ENCODE data around the gene PBRM1.

PBRM1 gene

GRCh38 chr3:52609316-52609815, 76.3 kb downstream of the PBRM1 start:
- H3K9ac ChIP-seq (ENCODE audit: low read length) = no peak overlapping the region
- H3K9me3 ChIP-seq (replicated peaks; ENCODE audit: insufficient read depth, low read length) = no peaks in the 10 kb centered on the region
- H3K27ac ChIP-seq (ENCODE audit: low read length) = no peak overlapping the region
- H3K27me3 ChIP-seq (replicated peaks; ENCODE audit: insufficient read depth, low read length) = no peaks in the 10 kb centered on the region
- H3K4me1 ChIP-seq (ENCODE audit: low read length) = no peaks in the 10 kb centered on the region
- H2AFZ ChIP-seq (ENCODE audit: low read length) = no peak overlapping the region
- no peak overlapping the region for H3K4me3 ChIP-seq (ENCODE audit: low read length)
- H3F3A ChIP-seq (ENCODE audit: insufficient read depth, low read length) = no peaks in the 10 kb centered on the region
- no peaks in the 10 kb centered on the region; the same call in 1 of the 2 replicates for H3K36me3 ChIP-seq (replicated peaks; ENCODE audit: insufficient read depth, low read length)
- H3K4me2 ChIP-seq (ENCODE audit: low read depth, low read length) = no peak overlapping the region
- DNase-seq = no peak
- H4K20me1 ChIP-seq (ENCODE audit: insufficient read depth, low read length) = no peaks in the 10 kb centered on the region
- TF ChIP-seq EZH2 (optimal IDR thresholded peaks at IDR 0.05; ENCODE audit: low read depth, low read length) = no peak
- no peak for TF ChIP-seq CTCF (IDR thresholded peaks at IDR 0.05; ENCODE audit: low read length)
- no peak for TF ChIP-seq EZH2phosphoT487 (IDR thresholded peaks at IDR 0.05; ENCODE audit: low read length)
- H3K79me2 ChIP-seq (ENCODE audit: low read length) = peaks cover 6% of the 10 kb centered on the region; the same call in 1 of the 2 replicates
- no peaks in the 10 kb centered on the region for H3K9me2 ChIP-seq (replicated peaks; ENCODE audit: insufficient read depth, low read length)

- no peak overlapping the region for H3K4me2 ChIP-seq (ENCODE audit: low read depth, low read length)
- H3K9ac ChIP-seq (ENCODE audit: low read length) = no peak overlapping the region
- no peak for DNase-seq
- no peaks in the 10 kb centered on the region for H3K9me3 ChIP-seq (replicated peaks; ENCODE audit: insufficient read depth, low read length)
- no peaks in the 10 kb centered on the region for H4K20me1 ChIP-seq (ENCODE audit: insufficient read depth, low read length)
- no peaks in the 10 kb centered on the region for H3K9me2 ChIP-seq (replicated peaks; ENCODE audit: insufficient read depth, low read length)
- no peaks in the 10 kb centered on the region for H3F3A ChIP-seq (ENCODE audit: insufficient read depth, low read length)
- TF ChIP-seq CTCF (IDR thresholded peaks at IDR 0.05; ENCODE audit: low read length) = no peak
- TF ChIP-seq EZH2 (optimal IDR thresholded peaks at IDR 0.05; ENCODE audit: low read depth, low read length) = no peak
- TF ChIP-seq EZH2phosphoT487 (IDR thresholded peaks at IDR 0.05; ENCODE audit: low read length) = no peak
- H3K27ac ChIP-seq (ENCODE audit: low read length) = no peak overlapping the region
- peaks cover 3% of the 10 kb centered on the region; the same call in 1 of the 2 replicates for H3K36me3 ChIP-seq (replicated peaks; ENCODE audit: insufficient read depth, low read length)
- H3K27me3 ChIP-seq (replicated peaks; ENCODE audit: insufficient read depth, low read length) = no peaks in the 10 kb centered on the region
- no peak overlapping the region for H3K4me3 ChIP-seq (ENCODE audit: low read length)
- peaks cover 6% of the 10 kb centered on the region; the same call in 1 of the 2 replicates for H3K79me2 ChIP-seq (ENCODE audit: low read length)
- H2AFZ ChIP-seq (ENCODE audit: low read length) = no peak overlapping the region
- H3K4me1 ChIP-seq (ENCODE audit: low read length) = no peaks in the 10 kb centered on the region
Measured at GRCh38 chr3:52608337-52608736, 77.4 kb downstream of the PBRM1 start.

GRCh38 chr3:52606373-52607085, 79.2 kb downstream of the PBRM1 start:
- no peak overlapping the region for H3K9ac ChIP-seq (ENCODE audit: low read length)
- H3K27me3 ChIP-seq (replicated peaks; ENCODE audit: insufficient read depth, low read length) = no peaks in the 10 kb centered on the region
- no peak overlapping the region for H2AFZ ChIP-seq (ENCODE audit: low read length)
- H3K9me2 ChIP-seq (replicated peaks; ENCODE audit: insufficient read depth, low read length) = no peaks in the 10 kb centered on the region
- H3K79me2 ChIP-seq (ENCODE audit: low read length) = peaks cover 6% of the 10 kb centered on the region; the same call in 1 of the 2 replicates
- H4K20me1 ChIP-seq (ENCODE audit: insufficient read depth, low read length) = no peaks in the 10 kb centered on the region
- peaks cover 3% of the 10 kb centered on the region; the same call in 1 of the 2 replicates for H3K36me3 ChIP-seq (replicated peaks; ENCODE audit: insufficient read depth, low read length)
- no peak overlapping the region for H3K27ac ChIP-seq (ENCODE audit: low read length)
- no peak for DNase-seq
- H3K4me3 ChIP-seq (ENCODE audit: low read length) = no peak overlapping the region
- H3F3A ChIP-seq (ENCODE audit: insufficient read depth, low read length) = no peaks in the 10 kb centered on the region
- H3K4me1 ChIP-seq (ENCODE audit: low read length) = no peaks in the 10 kb centered on the region
- H3K9me3 ChIP-seq (replicated peaks; ENCODE audit: insufficient read depth, low read length) = no peaks in the 10 kb centered on the region
- no peak overlapping the region for H3K4me2 ChIP-seq (ENCODE audit: low read depth, low read length)
- TF ChIP-seq CTCF (IDR thresholded peaks at IDR 0.05; ENCODE audit: low read length) (no peak), EZH2phosphoT487 (IDR thresholded peaks at IDR 0.05; ENCODE audit: low read length) (no peak), EZH2 (optimal IDR thresholded peaks at IDR 0.05; ENCODE audit: low read depth, low read length) (no peak)
